HepG2 (cell line): ENCODE results near the gene BABAM2. TPM values are rescaled to one million over a fixed set of nuclear protein-coding genes. Genes with fewer than 3 reads are reported as not detected.
"Not testable (repeated sequence)": the region's sequence is repeated elsewhere in the genome, so short reads cannot be mapped to it uniquely, and the experiment has no call there.

Experiments used
- ATAC-seq: fragments of 200-7000 bp; cut with Tn5 transposase; 3 replicates; pipeline ENCODE4 v1.9.1; 2020; ENCODE audit warnings: mild to moderate bottlenecking, moderate library complexity
- BruUV-seq: library from RNA; stranded (reverse); fragments of 400-500 nt; replicated peaks from 2 replicates; lab custom pipeline; 2021; lab: Mats Ljungman, UMichigan
- CTCF ChIA-PET: fragments of 300-600 bp; formaldehyde crosslinking; extraction: SDS; loops from one replicate; lab custom pipeline; 2021; ENCODE audit warnings: low total read pairs, inconsistent platforms, low intra/inter-chr PET ratio; lab: Yijun Ruan, JAX
- POLR2A ChIA-PET: fragments of 350-600 bp; sonication (Branson Sonifier 250); formaldehyde crosslinking; loops from one replicate; lab custom pipeline; 2020; ENCODE audit warnings: antibody characterized with exemption, inconsistent platforms; lab: Yijun Ruan, JAX
- DNase-seq: peaks from one replicate; pipeline ENCODE4 v3.0.0-alpha.2; 2015; ENCODE audit warnings: low spot score
- FAIRE-seq: peaks from 3 replicates; lab custom pipeline; 2011; peaks lifted over from hg19 to GRCh38; lab: Jason Lieb, UNC
- H2AFZ ChIP-seq: one replicate; pipeline ENCODE4 v1.6.1; 2011; ENCODE audit warnings: low read length, inconsistent platforms
- H3K27ac ChIP-seq: fragments of 300-600 bp; 3 replicates; pipeline ENCODE4 v1.8.0; 2011; ENCODE audit warnings: mixed run types, mild to moderate bottlenecking, mixed read lengths, low read length, inconsistent platforms; ENCODE audit not compliant: insufficient read depth; ENCODE audit errors: extremely low read length
- H3K27me3 ChIP-seq, 2 experiments: fragments of 200-600 bp in 1 of 2; 2 replicates in 1 of 2; 3 replicates in 1 of 2; pipeline versions ENCODE4 v1.6.0 to v1.8.0; 2011; ENCODE audit warnings: low read length in 2 of 2, mild to moderate bottlenecking in 2 of 2, moderate library complexity in 2 of 2, inconsistent platforms in 1 of 2; ENCODE audit not compliant: insufficient read depth in 2 of 2, control insufficient read depth in 1 of 2
- H3K36me3 ChIP-seq, 2 experiments: fragments of 200-600 bp in 1 of 2; replicated peaks in 1 of 2; 2 replicates in 1 of 2; 3 replicates in 1 of 2; pipeline versions ENCODE4 v1.5.1 to v1.8.0; 2011; ENCODE audit warnings: low read length in 2 of 2, inconsistent platforms in 1 of 2; ENCODE audit not compliant: insufficient read depth in 2 of 2, control insufficient read depth in 1 of 2
- H3K4me1 ChIP-seq: 2 replicates; pipeline ENCODE4 v1.5.1; 2012; ENCODE audit warnings: low read length, inconsistent platforms; ENCODE audit not compliant: insufficient read depth
- H3K4me2 ChIP-seq: 2 replicates; pipeline ENCODE4 v1.6.0; 2011; ENCODE audit warnings: low read depth, low read length, inconsistent platforms
- H3K4me3 ChIP-seq, 3 experiments: fragments of 200-600 bp in 1 of 3; sonication (generic), shearing (Covaris generic) in 1 of 3; replicated peaks in 1 of 3; 2 replicates each; pipeline ENCODE4 v1.5.1; 2011 to 2016; ENCODE audit warnings: low read length in 3 of 3, inconsistent platforms in 2 of 3, low read depth in 2 of 3, mild to moderate bottlenecking in 2 of 3, control low read depth in 1 of 3, mixed read lengths in 1 of 3; ENCODE audit not compliant: insufficient read depth in 1 of 3
- H3K79me2 ChIP-seq: one replicate; pipeline ENCODE4 v1.6.1; 2011; ENCODE audit warnings: low read length, inconsistent platforms; ENCODE audit not compliant: insufficient read depth
- H3K9ac ChIP-seq: 2 replicates; pipeline ENCODE4 v1.6.0; 2011; ENCODE audit warnings: mild to moderate bottlenecking, low read depth, low read length, inconsistent platforms; ENCODE audit not compliant: insufficient read depth
- H3K9me3 ChIP-seq: 2 replicates; pipeline ENCODE4 v1.5.1; 2012; ENCODE audit warnings: mild to moderate bottlenecking, low read length
- H4K20me1 ChIP-seq: 2 replicates; pipeline ENCODE4 v1.6.0; 2011; ENCODE audit warnings: inconsistent platforms, mild to moderate bottlenecking, low read length, moderate library complexity; ENCODE audit not compliant: insufficient read depth
- GFI1 ChIP-seq: sonication (generic); formaldehyde crosslinking; IDR thresholded peaks from 2 replicates; pipeline ENCODE4 v1.5.0; 2020; ENCODE audit warnings: missing genetic modification reagents, mild to moderate bottlenecking, borderline replicate concordance
- SOX6 ChIP-seq, 2 experiments: fragments of 450-650 bp in 1 of 2; sonication (generic) in 1 of 2; formaldehyde crosslinking in 1 of 2; IDR thresholded peaks; 2 replicates each; pipeline versions ENCODE4 v1.4.0 to v1.6.1; 2017 to 2020; ENCODE audit warnings: antibody characterized with exemption in 1 of 2, mild to moderate bottlenecking in 1 of 2, missing genetic modification reagents in 1 of 2
- ZNF251 ChIP-seq: sonication (generic); formaldehyde crosslinking; IDR thresholded peaks from 2 replicates; pipeline ENCODE4 v1.9.0; 2021; ENCODE audit warnings: mild to moderate bottlenecking, missing genetic modification reagents
- ZNF33B ChIP-seq: sonication (generic); formaldehyde crosslinking; IDR thresholded peaks from 2 replicates; pipeline ENCODE4 v1.5.1; 2020; ENCODE audit warnings: mild to moderate bottlenecking, missing genetic modification reagents
- WGBS: methylation state at CpG from one replicate; pipeline ENCODE4 v1.1.6; 2017; ENCODE audit warnings: low lambda C conversion rate; 5-methylcytosine and 5-hydroxymethylcytosine counted together
- in situ Hi-C: cut with HindIII; loops from 2 replicates; pipeline ENCODE4 v1.10.0; 2017; ENCODE audit warnings: low pct_unique_long_range_greater_than_20kb; ENCODE audit not compliant: extremely low pct_ligation_motif_present
- intact Hi-C: fragments of 100-400 bp; cut with micrococcal nuclease; formaldehyde crosslinking; loops from one replicate; pipeline ENCODE4 v1.10.0; 2022; ENCODE audit not compliant: unreplicated experiment
- polyA plus RNA-seq, 8 experiments: library from polyadenylated mRNA; depleted of rRNA in 3 of 8; stranded (reverse) in 7 of 8; unstranded in 1 of 8; fragments of >200 nt; fragmentation: Illumina TruSeq in 4 of 8; extraction: Trizol in 4 of 8; gene quantifications; 2 replicates each; pipeline versions ENCODE4 v1.2.1 to v1.2.3, GENCODE V29; 2011 to 2016; ENCODE audit warnings: low read depth in 4 of 8, missing spikeins in 1 of 8, mixed read lengths in 1 of 8; ENCODE audit not compliant: insufficient read depth in 1 of 8
- total RNA-seq, 5 experiments: library from RNA; depleted of rRNA; stranded (reverse); fragments of >200 nt; fragmentation: Illumina TruSeq; extraction: Trizol; gene quantifications; 2 replicates each; pipeline ENCODE4 v1.2.3, GENCODE V29; 2016; ENCODE audit warnings: low read depth in 1 of 5
- TF ChIP-seq, protein P1 (sequence below): IDR thresholded peaks from 2 replicates; pipeline ENCODE4 v1.6.1; 2012; ENCODE audit warnings: low read depth, low read length, improper control_type of control experiment
- TF ChIP-seq, protein P2 (sequence below): sonication (generic); formaldehyde crosslinking; IDR thresholded peaks from 2 replicates; pipeline ENCODE4 v1.8.1; 2023; ENCODE audit warnings: missing genetic modification reagents, inconsistent platforms, borderline replicate concordance
- TF ChIP-seq, protein P3 (sequence below): sonication (generic); formaldehyde crosslinking; IDR thresholded peaks from 2 replicates; pipeline ENCODE4 v1.4.0; 2020; ENCODE audit warnings: missing genetic modification reagents

Gene BABAM2
- total and polyA plus RNA-seq, 2 of the 13 experiments (the other 11 are each of a cell fraction or from before 2014, with no cell fraction given): 24.9 to 28.0 TPM

- TF ChIP-seq SOX6 (IDR thresholded peaks at IDR 0.05): no peak
- no peak for TF ChIP-seq SOX6 (CRISPR knock-in tag; IDR thresholded peaks at IDR 0.05)
- no peak for TF ChIP-seq ZNF251 (CRISPR knock-in tag)
- no peak for TF ChIP-seq ZNF33B (CRISPR knock-in tag)
- TF ChIP-seq, all 625 proteins: peak for 0
Measured at GRCh38 chr2:28108143-28108542, 217.6 kb downstream of the BABAM2 start (continued).

DNA sequence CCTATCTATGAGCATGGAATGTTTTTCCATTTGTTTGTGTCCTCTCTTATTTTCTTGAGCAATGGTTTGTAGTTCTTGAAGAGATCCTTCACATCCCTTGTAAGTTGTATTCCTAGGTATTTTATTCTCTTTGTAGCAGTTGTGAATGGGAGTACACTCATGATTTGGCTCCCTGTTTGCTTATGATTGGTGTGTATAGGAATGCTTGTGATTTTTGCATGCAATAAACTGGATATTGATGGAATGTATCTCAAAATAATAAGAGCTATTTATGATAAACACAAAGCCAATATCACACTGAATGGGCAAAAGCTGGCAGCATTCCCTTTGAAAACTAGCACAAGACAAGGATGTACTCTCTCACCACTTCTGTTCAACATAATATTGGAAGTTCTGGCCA lies 223.2 kb downstream of the BABAM2 start:
- H3K4me1 ChIP-seq: peaks cover 25% of the 10 kb centered on the region
- H4K20me1 ChIP-seq, H3K9me3 ChIP-seq, FAIRE-seq, H3K4me3 ChIP-seq, H3K27ac ChIP-seq, ATAC-seq, H3K4me2 ChIP-seq, DNase-seq, H3K36me3 ChIP-seq, H2AFZ ChIP-seq, CTCF ChIA-PET, POLR2A ChIA-PET, H3K9ac ChIP-seq, H3K79me2 ChIP-seq, H3K27me3 ChIP-seq, in situ Hi-C loops, intact Hi-C loops, BruUV-seq: not testable (repeated sequence)

GRCh38 chr2:28117104-28117596 lies 226.6 kb downstream of the BABAM2 start:
- ATAC-seq: peak; percentile 100
- peak overlapping the region; percentile 29 for H3K4me2 ChIP-seq
- WGBS: 3% methylated on average over 2 of the region's 2 CpGs
- ChIA-PET POLR2A (interaction anchor here (0.9 to 1.4 kb wide), 2 partner anchors 15 to 19 kb away, joined by 3 to 6 read pairs; no protein-coding TSS in a partner anchor), CTCF (no interaction called here)
- H3K36me3 ChIP-seq: no peaks in the 10 kb centered on the region
- H3K27me3 ChIP-seq: no peaks in the 10 kb centered on the region
- intact Hi-C loops: no loop called here
- H3K27ac ChIP-seq: peak overlapping the region; percentile 27
- no peak overlapping the region for H3K4me3 ChIP-seq
- in situ Hi-C loops: no loop called here
- DNase-seq: peak; percentile 92
- H4K20me1 ChIP-seq: no peaks in the 10 kb centered on the region
- no TSS peak for BruUV-seq
- H3K4me1 ChIP-seq: peaks cover 25% of the 10 kb centered on the region
- H3K9ac ChIP-seq: no peak overlapping the region
- no peak overlapping the region for H2AFZ ChIP-seq
- no peaks in the 10 kb centered on the region for H3K9me3 ChIP-seq
- FAIRE-seq: peak; percentile 63
- no peaks in the 10 kb centered on the region for H3K79me2 ChIP-seq
- 0 out of 2 replicates have a peak, but pooled peaks have one; percentile 35 for TF ChIP-seq GFI1
- TF ChIP-seq, protein P1, sequence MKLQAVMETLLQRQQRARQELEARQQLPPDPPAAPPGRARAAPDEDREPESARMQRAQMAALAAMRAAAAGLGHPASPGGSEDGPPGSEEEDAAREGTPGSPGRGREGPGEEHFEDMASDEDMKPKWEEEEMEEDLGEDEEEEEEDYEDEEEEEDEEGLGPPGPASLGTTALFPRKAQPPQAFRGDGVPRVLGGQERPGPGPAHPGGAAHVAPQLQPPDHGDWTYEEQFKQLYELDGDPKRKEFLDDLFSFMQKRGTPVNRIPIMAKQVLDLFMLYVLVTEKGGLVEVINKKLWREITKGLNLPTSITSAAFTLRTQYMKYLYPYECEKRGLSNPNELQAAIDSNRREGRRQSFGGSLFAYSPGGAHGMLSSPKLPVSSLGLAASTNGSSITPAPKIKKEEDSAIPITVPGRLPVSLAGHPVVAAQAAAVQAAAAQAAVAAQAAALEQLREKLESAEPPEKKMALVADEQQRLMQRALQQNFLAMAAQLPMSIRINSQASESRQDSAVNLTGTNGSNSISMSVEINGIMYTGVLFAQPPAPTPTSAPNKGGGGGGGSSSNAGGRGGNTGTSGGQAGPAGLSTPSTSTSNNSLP: peak; percentile 83
- TF ChIP-seq, protein P2, sequence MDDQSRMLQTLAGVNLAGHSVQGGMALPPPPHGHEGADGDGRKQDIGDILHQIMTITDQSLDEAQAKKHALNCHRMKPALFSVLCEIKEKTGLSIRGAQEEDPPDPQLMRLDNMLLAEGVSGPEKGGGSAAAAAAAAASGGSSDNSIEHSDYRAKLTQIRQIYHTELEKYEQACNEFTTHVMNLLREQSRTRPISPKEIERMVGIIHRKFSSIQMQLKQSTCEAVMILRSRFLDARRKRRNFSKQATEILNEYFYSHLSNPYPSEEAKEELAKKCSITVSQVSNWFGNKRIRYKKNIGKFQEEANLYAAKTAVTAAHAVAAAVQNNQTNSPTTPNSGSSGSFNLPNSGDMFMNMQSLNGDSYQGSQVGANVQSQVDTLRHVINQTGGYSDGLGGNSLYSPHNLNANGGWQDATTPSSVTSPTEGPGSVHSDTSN (CRISPR knock-in tag): no peak
- TF ChIP-seq, protein P3, sequence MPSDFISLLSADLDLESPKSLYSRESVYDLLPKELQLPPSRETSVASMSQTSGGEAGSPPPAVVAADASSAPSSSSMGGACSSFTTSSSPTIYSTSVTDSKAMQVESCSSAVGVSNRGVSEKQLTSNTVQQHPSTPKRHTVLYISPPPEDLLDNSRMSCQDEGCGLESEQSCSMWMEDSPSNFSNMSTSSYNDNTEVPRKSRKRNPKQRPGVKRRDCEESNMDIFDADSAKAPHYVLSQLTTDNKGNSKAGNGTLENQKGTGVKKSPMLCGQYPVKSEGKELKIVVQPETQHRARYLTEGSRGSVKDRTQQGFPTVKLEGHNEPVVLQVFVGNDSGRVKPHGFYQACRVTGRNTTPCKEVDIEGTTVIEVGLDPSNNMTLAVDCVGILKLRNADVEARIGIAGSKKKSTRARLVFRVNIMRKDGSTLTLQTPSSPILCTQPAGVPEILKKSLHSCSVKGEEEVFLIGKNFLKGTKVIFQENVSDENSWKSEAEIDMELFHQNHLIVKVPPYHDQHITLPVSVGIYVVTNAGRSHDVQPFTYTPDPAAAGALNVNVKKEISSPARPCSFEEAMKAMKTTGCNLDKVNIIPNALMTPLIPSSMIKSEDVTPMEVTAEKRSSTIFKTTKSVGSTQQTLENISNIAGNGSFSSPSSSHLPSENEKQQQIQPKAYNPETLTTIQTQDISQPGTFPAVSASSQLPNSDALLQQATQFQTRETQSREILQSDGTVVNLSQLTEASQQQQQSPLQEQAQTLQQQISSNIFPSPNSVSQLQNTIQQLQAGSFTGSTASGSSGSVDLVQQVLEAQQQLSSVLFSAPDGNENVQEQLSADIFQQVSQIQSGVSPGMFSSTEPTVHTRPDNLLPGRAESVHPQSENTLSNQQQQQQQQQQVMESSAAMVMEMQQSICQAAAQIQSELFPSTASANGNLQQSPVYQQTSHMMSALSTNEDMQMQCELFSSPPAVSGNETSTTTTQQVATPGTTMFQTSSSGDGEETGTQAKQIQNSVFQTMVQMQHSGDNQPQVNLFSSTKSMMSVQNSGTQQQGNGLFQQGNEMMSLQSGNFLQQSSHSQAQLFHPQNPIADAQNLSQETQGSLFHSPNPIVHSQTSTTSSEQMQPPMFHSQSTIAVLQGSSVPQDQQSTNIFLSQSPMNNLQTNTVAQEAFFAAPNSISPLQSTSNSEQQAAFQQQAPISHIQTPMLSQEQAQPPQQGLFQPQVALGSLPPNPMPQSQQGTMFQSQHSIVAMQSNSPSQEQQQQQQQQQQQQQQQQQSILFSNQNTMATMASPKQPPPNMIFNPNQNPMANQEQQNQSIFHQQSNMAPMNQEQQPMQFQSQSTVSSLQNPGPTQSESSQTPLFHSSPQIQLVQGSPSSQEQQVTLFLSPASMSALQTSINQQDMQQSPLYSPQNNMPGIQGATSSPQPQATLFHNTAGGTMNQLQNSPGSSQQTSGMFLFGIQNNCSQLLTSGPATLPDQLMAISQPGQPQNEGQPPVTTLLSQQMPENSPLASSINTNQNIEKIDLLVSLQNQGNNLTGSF (CRISPR knock-in tag): no peak
